ENCODE data around the gene WDR86. TPM values are rescaled to one million over a fixed set of nuclear protein-coding genes. Genes with fewer than 3 reads are reported as not detected.

The WDR86 gene
- 3.9 TPM for total RNA-seq

GRCh38 chr7:151409667-151410404, at the start of gene WDR86:
Gene WDR86, minus strand, starts transcription at chr7:151410038. Its CDS starts 449 bp downstream, at chr7:151409589.
- Histone ChIP-seq H3K4me3 (ENCODE audit: low read length) (peak within 1 kb of the TSS; percentile 20), H3K4me1 (ENCODE audit: insufficient read depth, low read length) (peaks cover 33% of the 10 kb centered on the region), H3K27me3 (ENCODE audit: insufficient read depth, low read length) (peaks cover 36% of the 10 kb centered on the region), H3K9me3 (ENCODE audit: low read depth, low read length) (no peaks in the 10 kb centered on the region)

- Histone ChIP-seq H3K4me3 (ENCODE audit: low read length) (no peak overlapping the region), H3K9me3 (ENCODE audit: low read depth, low read length) (no peaks in the 10 kb centered on the region), H3K27me3 (ENCODE audit: insufficient read depth, low read length) (no peaks in the 10 kb centered on the region), H3K4me1 (ENCODE audit: insufficient read depth, low read length) (no peaks in the 10 kb centered on the region)
These were observed 47.7 kb upstream of the WDR86 start for GRCh38 chr7:151457534-151457933.

GRCh38 chr7:151456782-151457181, 46.9 kb upstream of the WDR86 start:
- Histone ChIP-seq H3K4me3 (ENCODE audit: low read length) (no peak overlapping the region), H3K9me3 (ENCODE audit: low read depth, low read length) (no peaks in the 10 kb centered on the region), H3K4me1 (ENCODE audit: insufficient read depth, low read length) (no peaks in the 10 kb centered on the region), H3K27me3 (ENCODE audit: insufficient read depth, low read length) (no peaks in the 10 kb centered on the region)

- Histone ChIP-seq H3K4me3 (ENCODE audit: low read length) (no peak overlapping the region), H3K9me3 (ENCODE audit: low read depth, low read length) (no peaks in the 10 kb centered on the region), H3K4me1 (ENCODE audit: insufficient read depth, low read length) (no peaks in the 10 kb centered on the region), H3K27me3 (ENCODE audit: insufficient read depth, low read length) (no peaks in the 10 kb centered on the region)
These were observed 46.4 kb upstream of the WDR86 start for GRCh38 chr7:151456276-151456675.

GRCh38 chr7:151455690-151456089, 45.9 kb upstream of the WDR86 start:
- Histone ChIP-seq H3K4me1 (ENCODE audit: insufficient read depth, low read length) (no peaks in the 10 kb centered on the region), H3K9me3 (ENCODE audit: low read depth, low read length) (no peaks in the 10 kb centered on the region), H3K27me3 (ENCODE audit: insufficient read depth, low read length) (no peaks in the 10 kb centered on the region), H3K4me3 (ENCODE audit: low read length) (no peak overlapping the region)

GRCh38 chr7:151454932-151455530, 45.2 kb upstream of the WDR86 start:
- Histone ChIP-seq H3K27me3 (ENCODE audit: insufficient read depth, low read length) (no peaks in the 10 kb centered on the region), H3K4me1 (ENCODE audit: insufficient read depth, low read length) (no peaks in the 10 kb centered on the region)

GRCh38 chr7:151454305-151454704, 44.5 kb upstream of the WDR86 start:
- H3K27me3 ChIP-seq (ENCODE audit: insufficient read depth, low read length): no peaks in the 10 kb centered on the region
- no peak overlapping the region for H3K4me3 ChIP-seq (ENCODE audit: low read length)
- H3K9me3 ChIP-seq (ENCODE audit: low read depth, low read length): no peaks in the 10 kb centered on the region
- H3K4me1 ChIP-seq (ENCODE audit: insufficient read depth, low read length): no peaks in the 10 kb centered on the region

More at GRCh38 chr7:151454932-151455530, 45.2 kb upstream of the WDR86 start:
- no peaks in the 10 kb centered on the region for H3K9me3 ChIP-seq (ENCODE audit: low read depth, low read length)
- H3K4me3 ChIP-seq (ENCODE audit: low read length): no peak overlapping the region

- H3K9me3 ChIP-seq (ENCODE audit: low read depth, low read length): no peaks in the 10 kb centered on the region
- H3K4me3 ChIP-seq (ENCODE audit: low read length): no peak overlapping the region
- no peaks in the 10 kb centered on the region for H3K27me3 ChIP-seq (ENCODE audit: insufficient read depth, low read length)
- H3K4me1 ChIP-seq (ENCODE audit: insufficient read depth, low read length): no peaks in the 10 kb centered on the region
These were observed 43.5 kb upstream of the WDR86 start for GRCh38 chr7:151453326-151453791.

GRCh38 chr7:151452680-151453325, 43.0 kb upstream of the WDR86 start:
- H3K27me3 ChIP-seq (ENCODE audit: insufficient read depth, low read length): no peaks in the 10 kb centered on the region
- H3K4me3 ChIP-seq (ENCODE audit: low read length): no peak overlapping the region
- H3K4me1 ChIP-seq (ENCODE audit: insufficient read depth, low read length): peaks cover 5% of the 10 kb centered on the region
- H3K9me3 ChIP-seq (ENCODE audit: low read depth, low read length): no peaks in the 10 kb centered on the region

GRCh38 chr7:151451626-151452571, 42.1 kb upstream of the WDR86 start:
- Histone ChIP-seq H3K27me3 (ENCODE audit: insufficient read depth, low read length) (no peaks in the 10 kb centered on the region), H3K9me3 (ENCODE audit: low read depth, low read length) (no peaks in the 10 kb centered on the region), H3K4me1 (ENCODE audit: insufficient read depth, low read length) (peaks cover 6% of the 10 kb centered on the region), H3K4me3 (ENCODE audit: low read length) (no peak overlapping the region)

- Histone ChIP-seq H3K27me3 (ENCODE audit: insufficient read depth, low read length) (no peaks in the 10 kb centered on the region), H3K4me3 (ENCODE audit: low read length) (no peak overlapping the region), H3K4me1 (ENCODE audit: insufficient read depth, low read length) (peaks cover 6% of the 10 kb centered on the region), H3K9me3 (ENCODE audit: low read depth, low read length) (no peaks in the 10 kb centered on the region)
These were observed 41.3 kb upstream of the WDR86 start for GRCh38 chr7:151451156-151451555.

GRCh38 chr7:151449990-151450389, 40.2 kb upstream of the WDR86 start:
- Histone ChIP-seq H3K4me3 (ENCODE audit: low read length) (no peak overlapping the region), H3K4me1 (ENCODE audit: insufficient read depth, low read length) (peaks cover 6% of the 10 kb centered on the region), H3K27me3 (ENCODE audit: insufficient read depth, low read length) (no peaks in the 10 kb centered on the region), H3K9me3 (ENCODE audit: low read depth, low read length) (no peaks in the 10 kb centered on the region)

- Histone ChIP-seq H3K9me3 (ENCODE audit: low read depth, low read length) (no peaks in the 10 kb centered on the region), H3K27me3 (ENCODE audit: insufficient read depth, low read length) (no peaks in the 10 kb centered on the region), H3K4me3 (ENCODE audit: low read length) (peak overlapping the region; percentile 37)
These were observed 38.7 kb upstream of the WDR86 start for GRCh38 chr7:151448261-151449252.

GRCh38 chr7:151447901-151448260, 38.0 kb upstream of the WDR86 start:
- H3K4me3 ChIP-seq (ENCODE audit: low read length): peak overlapping the region; percentile 37
- H3K27me3 ChIP-seq (ENCODE audit: insufficient read depth, low read length): no peaks in the 10 kb centered on the region
- H3K4me1 ChIP-seq (ENCODE audit: insufficient read depth, low read length): peaks cover 6% of the 10 kb centered on the region
- no peaks in the 10 kb centered on the region for H3K9me3 ChIP-seq (ENCODE audit: low read depth, low read length)

More at GRCh38 chr7:151448261-151449252, 38.7 kb upstream of the WDR86 start:
- peaks cover 6% of the 10 kb centered on the region for H3K4me1 ChIP-seq (ENCODE audit: insufficient read depth, low read length)

Measured in mononuclear cell (primary cell).